ENCODE data around the gene DAGLA. TPM values are rescaled to one million over a fixed set of nuclear protein-coding genes. Genes with fewer than 3 reads are reported as not detected.

Gene DAGLA
- total RNA-seq, 3 donors from 2014 or later: 7.2 to 12.0 (median 11.9) TPM

GRCh38 chr11:61795876-61796526 lies 115.8 kb downstream of the DAGLA start:
- Histone ChIP-seq H3K9me3 (no peaks in the 10 kb centered on the region), H3K4me1 (ENCODE audit: low read depth) (peaks cover 20% of the 10 kb centered on the region), H3K4me3 (no peak overlapping the region), H3K36me3 (ENCODE audit: low read depth) (no peaks in the 10 kb centered on the region)
- intact Hi-C loops (cut with DNase I, micrococcal nuclease): no loop called here
- DNase-seq: no peak
- TF ChIP-seq CTCF (IDR thresholded peaks at IDR 0.05): no peak
- no peak for ATAC-seq

Other genes starting within 250 kb of the DAGLA start
- gene LRRC10B, start 171.6 kb upstream of the DAGLA start, total RNA-seq: 1 to 10 TPM in 1 of 3 donors, under 1 TPM in 2; 0.72 to 1.7 (median 0.89) TPM
- 10 to 100 TPM in 2 of 3 donors, 1 to 10 TPM in 1; 8.2 to 19.7 (median 19.0) TPM for gene SYT7, start 99.3 kb upstream of the DAGLA start, total RNA-seq
- gene MYRF, start 72.2 kb downstream of the DAGLA start, total RNA-seq: 10 to 100 TPM in 2 of 3 donors, 1 to 10 TPM in 1; 7.8 to 15.6 (median 10.2) TPM
- 100 to 1,000 TPM in 1 of 3 donors, 10 to 100 TPM in 2; 56.1 to 107 (median 74.6) TPM for gene TMEM258, start 112.2 kb downstream of the DAGLA start, total RNA-seq
- 10 to 100 TPM in 1 of 3 donors, 1 to 10 TPM in 2; 7.5 to 21.8 (median 8.1) TPM for gene FEN1, start 112.5 kb downstream of the DAGLA start, total RNA-seq
- gene FADS1, start 136.6 kb downstream of the DAGLA start, total RNA-seq: 10 to 100 TPM in 1 of 3 donors, 1 to 10 TPM in 2; 2.8 to 17.3 (median 7.3) TPM
- gene FADS2, start 147.9 kb downstream of the DAGLA start, total RNA-seq: 10 to 100 TPM in 1 of 3 donors, 1 to 10 TPM in 2; 2.5 to 29.3 (median 8.6) TPM
- gene FADS3, start 211.2 kb downstream of the DAGLA start, total RNA-seq: 10 to 100 TPM in 2 of 3 donors, 1 to 10 TPM in 1; 8.4 to 21.0 (median 11.5) TPM
- 10 to 100 TPM in 2 of 3 donors, 1 to 10 TPM in 1; 2.6 to 15.0 (median 11.8) TPM for gene RAB3IL1, start 237.2 kb downstream of the DAGLA start, total RNA-seq